Measurements from ENCODE around the gene POP5.
"Not testable (repeated sequence)": the region's sequence is repeated elsewhere in the genome, so short reads cannot be mapped to it uniquely, and the experiment has no call there.

Gene POP5

DNA sequence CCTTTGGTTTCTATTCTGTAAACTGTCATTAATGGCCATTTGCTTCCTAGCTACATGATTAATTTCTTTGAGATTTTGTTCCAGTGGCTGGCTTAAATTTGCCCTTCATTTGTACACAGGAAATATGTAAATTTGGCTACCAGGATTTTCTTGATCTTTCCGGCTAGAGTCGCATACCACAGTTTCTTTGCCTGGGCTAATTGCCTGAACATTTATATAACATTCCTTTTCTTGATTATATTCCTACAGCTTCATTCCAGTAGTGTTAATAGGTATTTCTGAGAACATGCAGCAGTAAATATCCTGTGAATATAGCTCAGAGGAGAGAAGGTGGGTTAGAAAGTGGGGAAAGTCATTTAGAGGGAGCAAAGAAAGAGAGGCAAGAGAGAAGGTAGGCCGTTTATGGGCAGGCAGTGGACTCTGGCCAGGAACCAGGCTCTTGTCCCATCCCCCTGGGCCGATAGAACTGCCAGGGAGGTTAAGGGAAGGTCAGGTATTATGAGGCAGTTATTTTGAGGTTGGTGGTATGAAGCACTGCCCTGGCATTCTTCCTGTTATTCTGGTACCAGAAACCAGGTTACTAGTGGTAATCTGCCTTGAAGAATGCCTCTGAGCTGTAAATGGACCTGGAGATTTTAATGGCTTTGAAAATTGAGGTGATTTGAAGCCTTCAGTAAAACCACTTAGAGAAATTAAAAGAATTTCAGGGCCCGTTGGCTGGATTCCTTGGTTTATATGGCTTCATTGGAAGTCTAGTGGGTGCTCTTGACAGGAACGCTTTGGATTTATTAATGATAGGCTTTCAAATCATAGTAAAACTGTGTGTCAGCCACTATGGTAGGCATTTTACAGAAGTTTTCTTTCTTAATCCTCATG lies 42.7 kb downstream of the POP5 start:
- no peaks in the 10 kb centered on the region for H3K9me3 ChIP-seq (ENCODE audit: control insufficient read depth, low read length)
- H3K4me3 ChIP-seq (ENCODE audit: insufficient read depth, low read depth, low read length): no peak overlapping the region
- no peak overlapping the region for H3K27ac ChIP-seq (ENCODE audit: insufficient read depth, low read depth, low read length, poor library complexity, severe bottlenecking)
- peaks cover 6% of the 10 kb centered on the region for H3K36me3 ChIP-seq (ENCODE audit: control insufficient read depth, insufficient read depth, low read length)
- WGBS, 2 experiments: 89 to 90% methylated on average over 6 of the region's 6 CpGs
- H3K4me1 ChIP-seq (ENCODE audit: control insufficient read depth, insufficient read depth, low read length): peaks cover 9% of the 10 kb centered on the region
- no peaks in the 10 kb centered on the region for H3K27me3 ChIP-seq (ENCODE audit: control insufficient read depth, insufficient read depth, low read length, poor library complexity, severe bottlenecking)

DNA sequence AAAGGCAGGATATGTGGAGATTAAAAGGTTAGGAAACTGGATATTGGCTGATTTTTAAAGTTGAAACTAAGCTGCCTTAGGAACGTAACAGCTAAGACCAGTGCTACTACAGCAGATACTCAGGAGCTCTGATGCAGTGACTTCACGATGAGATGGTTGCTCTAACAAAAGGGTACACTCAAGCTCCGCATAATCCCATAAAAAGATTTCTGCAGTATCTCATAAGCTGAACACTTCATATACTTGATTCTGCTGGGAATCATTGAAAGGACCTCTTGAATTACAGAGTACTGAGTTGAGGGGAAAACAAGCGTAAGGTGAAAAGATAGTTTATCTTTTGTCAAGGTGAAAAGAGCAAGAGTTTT lies 43.4 kb downstream of the POP5 start:
- no peaks in the 10 kb centered on the region for H3K9me3 ChIP-seq (ENCODE audit: control insufficient read depth, low read length)
- H3K4me1 ChIP-seq (ENCODE audit: control insufficient read depth, insufficient read depth, low read length): peaks cover 9% of the 10 kb centered on the region
- no peak overlapping the region for H3K4me3 ChIP-seq (ENCODE audit: insufficient read depth, low read depth, low read length)
- no peaks in the 10 kb centered on the region for H3K27me3 ChIP-seq (ENCODE audit: control insufficient read depth, insufficient read depth, low read length, poor library complexity, severe bottlenecking)
- 93 to 97% methylated on average over 4 of the region's 4 CpGs for WGBS, 2 experiments
- no peak overlapping the region for H3K27ac ChIP-seq (ENCODE audit: insufficient read depth, low read depth, low read length, poor library complexity, severe bottlenecking)
- peaks cover 6% of the 10 kb centered on the region for H3K36me3 ChIP-seq (ENCODE audit: control insufficient read depth, insufficient read depth, low read length)

DNA sequence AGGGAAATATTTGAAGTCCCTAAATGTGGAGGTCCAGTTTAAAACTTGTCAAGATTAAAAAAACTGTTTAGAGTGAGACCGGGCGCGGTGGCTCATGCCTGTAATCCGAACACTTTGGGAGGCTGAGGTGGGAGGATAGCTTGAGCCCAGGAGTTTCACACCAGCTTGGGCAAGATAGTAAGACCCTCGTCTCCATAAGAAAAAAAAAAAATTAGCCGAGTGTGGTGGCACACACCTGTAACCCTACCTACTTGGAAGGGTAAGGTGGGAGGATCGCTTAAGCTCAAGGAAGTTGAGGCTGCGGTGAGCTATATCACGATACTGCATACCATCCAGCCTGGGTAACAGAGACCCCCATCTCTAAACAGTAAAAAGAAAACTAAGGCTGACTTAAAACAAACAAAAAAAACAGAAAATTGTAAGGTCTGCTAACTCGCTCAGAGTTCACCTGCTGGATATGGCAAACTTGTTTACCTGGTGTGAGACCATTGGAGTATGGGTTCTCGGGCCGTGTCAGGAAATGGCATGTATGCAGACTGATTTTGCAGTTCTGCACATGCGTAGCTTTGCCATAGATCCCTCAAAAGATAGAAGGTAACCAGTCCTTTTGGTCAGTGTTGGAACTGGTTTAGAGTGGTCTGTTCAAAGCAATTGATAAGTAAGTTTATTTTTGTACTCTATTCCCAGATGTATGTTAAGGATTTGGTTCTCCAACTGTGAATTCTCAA lies 45.0 kb downstream of the POP5 start:
- 92 to 95% methylated on average over 13 of the region's 13 CpGs for WGBS, 2 experiments
- Histone ChIP-seq H3K36me3 (ENCODE audit: control insufficient read depth, insufficient read depth, low read length) (peaks cover 6% of the 10 kb centered on the region), H3K4me3 (ENCODE audit: insufficient read depth, low read depth, low read length) (peak overlapping the region; percentile 89)

DNA sequence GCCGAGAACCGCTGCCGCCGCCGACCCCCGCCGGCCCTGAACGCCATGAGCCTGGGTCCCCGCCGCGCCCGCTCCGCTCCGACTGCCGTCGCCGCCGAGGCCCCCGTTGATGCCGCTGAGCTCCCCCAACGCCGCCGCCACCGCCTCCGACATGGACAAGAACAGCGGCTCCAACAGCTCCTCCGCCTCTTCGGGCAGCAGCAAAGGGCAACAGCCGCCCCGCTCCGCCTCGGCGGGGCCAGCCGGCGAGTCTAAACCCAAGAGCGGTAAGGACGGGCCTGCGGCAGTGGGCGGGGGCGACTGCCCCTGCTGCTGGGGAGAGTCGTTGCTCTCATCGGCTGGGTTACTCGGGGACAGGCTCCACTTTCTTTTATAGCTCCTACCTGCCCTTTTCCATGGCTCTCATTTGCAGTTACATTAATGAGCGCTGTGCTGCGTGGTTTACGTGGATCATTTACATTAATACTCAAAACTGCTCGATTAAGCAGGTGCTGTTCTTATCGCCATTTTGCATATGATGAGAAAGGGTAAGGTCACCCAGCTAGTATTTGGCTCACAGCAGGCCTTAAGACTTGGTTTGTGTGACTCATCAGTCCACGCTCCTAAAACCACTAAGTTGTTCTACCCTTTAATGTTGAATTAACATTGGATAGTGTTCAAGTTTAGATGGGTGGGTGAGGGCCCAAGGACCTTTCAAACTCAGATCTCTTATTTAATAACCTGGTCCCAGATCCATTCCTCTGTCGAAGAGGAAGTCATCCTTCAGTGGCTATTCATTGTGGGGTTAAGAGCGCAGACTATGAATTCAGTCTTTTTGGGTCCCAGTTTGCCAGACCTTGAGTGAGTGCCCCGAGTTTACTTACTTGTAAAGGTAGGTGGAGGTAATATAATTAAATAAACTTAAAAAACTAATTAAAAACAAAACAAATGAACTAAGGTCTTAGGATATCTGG lies 46.2 kb downstream of the POP5 start:
- Histone ChIP-seq H3K4me1 (ENCODE audit: control insufficient read depth, insufficient read depth, low read length) (peaks cover 9% of the 10 kb centered on the region), H3K27ac (ENCODE audit: insufficient read depth, low read depth, low read length, poor library complexity, severe bottlenecking) (no peak overlapping the region), H3K4me3 (ENCODE audit: insufficient read depth, low read depth, low read length) (peak overlapping the region; percentile 89), H3K9me3 (ENCODE audit: control insufficient read depth, low read length) (no peaks in the 10 kb centered on the region), H3K36me3 (ENCODE audit: control insufficient read depth, insufficient read depth, low read length) (peaks cover 6% of the 10 kb centered on the region), H3K27me3 (ENCODE audit: control insufficient read depth, insufficient read depth, low read length, poor library complexity, severe bottlenecking) (no peaks in the 10 kb centered on the region)
- WGBS, 2 experiments: 1 to 2% methylated on average over 51 of the region's 52 CpGs

More for the DNA sequence above, 45.0 kb downstream of the POP5 start:
- Histone ChIP-seq H3K4me1 (ENCODE audit: control insufficient read depth, insufficient read depth, low read length) (peaks cover 9% of the 10 kb centered on the region), H3K9me3 (ENCODE audit: control insufficient read depth, low read length) (no peaks in the 10 kb centered on the region), H3K27me3 (ENCODE audit: control insufficient read depth, insufficient read depth, low read length, poor library complexity, severe bottlenecking) (no peaks in the 10 kb centered on the region), H3K27ac (ENCODE audit: insufficient read depth, low read depth, low read length, poor library complexity, severe bottlenecking) (no peak overlapping the region)

DNA sequence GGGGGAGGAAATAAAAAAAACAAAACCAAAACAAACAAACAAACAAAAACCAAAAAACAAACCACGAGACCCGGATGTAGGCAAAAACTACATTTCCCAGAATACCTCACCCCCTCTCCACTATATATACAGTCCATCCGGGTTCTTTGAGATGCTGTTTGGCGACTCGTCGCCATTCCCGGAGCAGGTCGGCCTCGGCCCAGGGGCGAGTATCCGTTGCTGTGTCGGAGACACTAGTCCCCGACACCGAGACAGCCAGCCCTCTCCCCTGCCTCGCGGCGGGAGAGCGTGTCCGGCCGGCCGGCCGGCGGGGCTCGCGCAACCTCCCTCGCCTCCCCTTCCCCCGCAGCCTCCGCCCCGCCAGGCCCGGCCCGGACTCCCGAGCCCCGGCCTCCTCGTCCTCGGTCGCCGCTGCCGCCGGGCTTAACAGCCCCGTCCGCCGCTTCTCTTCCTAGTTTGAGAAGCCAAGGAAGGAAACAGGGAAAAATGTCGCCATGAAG lies 46.9 kb downstream of the POP5 start, which contains the start of gene RNF10:
Gene RNF10 (plus strand): TSS at position 154 of the 500 bp plus-strand sequence. CDS start 456 bp downstream, outside the sequence.
- Histone ChIP-seq H3K27ac (ENCODE audit: insufficient read depth, low read depth, low read length, poor library complexity, severe bottlenecking) (no peak within 1 kb of the TSS), H3K4me1 (ENCODE audit: control insufficient read depth, insufficient read depth, low read length) (peaks cover 15% of the 10 kb centered on the region), H3K9me3 (ENCODE audit: control insufficient read depth, low read length) (no peaks in the 10 kb centered on the region), H3K4me3 (ENCODE audit: insufficient read depth, low read depth, low read length) (peak within 1 kb of the TSS; percentile 89), H3K27me3 (ENCODE audit: control insufficient read depth, insufficient read depth, low read length, poor library complexity, severe bottlenecking) (no peaks in the 10 kb centered on the region), H3K36me3 (ENCODE audit: control insufficient read depth, insufficient read depth, low read length) (peaks cover 6% of the 10 kb centered on the region)
- WGBS, 2 experiments: 0% methylated on average over 43 of the region's 43 CpGs

DNA sequence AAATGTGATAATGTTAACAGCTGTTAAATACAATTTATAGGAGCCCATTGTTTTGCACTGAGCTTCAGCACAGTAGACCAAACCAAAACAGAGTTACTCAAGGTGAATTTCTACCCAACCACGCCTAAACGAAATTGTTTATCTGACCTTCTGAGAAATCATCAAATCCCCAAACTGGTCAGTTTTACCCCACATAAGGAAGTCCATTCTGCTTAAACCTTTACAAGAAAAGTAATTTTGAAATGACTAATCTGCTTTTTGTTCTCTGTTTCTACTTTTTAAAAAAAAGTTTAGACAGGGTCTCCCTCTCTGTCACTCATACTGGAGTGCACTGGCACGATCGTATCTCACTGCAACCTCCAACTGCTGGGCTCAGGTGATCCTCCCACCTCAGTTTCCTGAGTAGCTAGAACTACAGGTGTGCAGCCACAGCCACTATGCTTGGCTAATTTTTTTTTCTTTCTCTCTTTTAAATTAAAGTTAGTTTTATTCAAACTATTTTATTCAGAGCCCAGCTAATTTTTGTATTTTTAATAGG lies 48.4 kb downstream of the POP5 start:
- 95% methylated on average over 4 of the region's 4 CpGs for WGBS, 2 experiments
- Histone ChIP-seq H3K27ac (ENCODE audit: insufficient read depth, low read depth, low read length, poor library complexity, severe bottlenecking) (no peak overlapping the region), H3K4me3 (ENCODE audit: insufficient read depth, low read depth, low read length) (no peak overlapping the region), H3K27me3 (ENCODE audit: control insufficient read depth, insufficient read depth, low read length, poor library complexity, severe bottlenecking) (no peaks in the 10 kb centered on the region), H3K9me3 (ENCODE audit: control insufficient read depth, low read length) (no peaks in the 10 kb centered on the region), H3K4me1 (ENCODE audit: control insufficient read depth, insufficient read depth, low read length) (peaks cover 15% of the 10 kb centered on the region), H3K36me3 (ENCODE audit: control insufficient read depth, insufficient read depth, low read length) (peaks cover 6% of the 10 kb centered on the region)

DNA sequence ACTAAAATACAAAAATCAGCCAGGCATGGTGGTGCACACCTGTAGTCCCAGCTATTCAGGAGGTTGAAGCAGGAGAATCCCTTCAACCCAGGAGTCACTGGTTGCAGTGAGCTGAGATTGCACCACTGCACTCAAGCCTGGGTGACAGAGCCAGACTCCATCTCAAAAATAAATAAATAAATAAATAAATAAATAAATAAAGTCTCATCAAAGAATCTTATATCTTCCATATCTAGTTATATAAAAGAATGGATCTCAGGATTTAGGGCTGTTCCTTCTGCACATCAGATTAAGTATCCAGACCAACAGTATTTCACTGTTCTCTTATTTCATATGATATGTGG lies 50.8 kb downstream of the POP5 start:
- not testable (repeated sequence) for H3K4me1 ChIP-seq (ENCODE audit: control insufficient read depth, insufficient read depth, low read length); H3K27ac ChIP-seq (ENCODE audit: insufficient read depth, low read depth, low read length, poor library complexity, severe bottlenecking); H3K4me3 ChIP-seq (ENCODE audit: insufficient read depth, low read depth, low read length); H3K9me3 ChIP-seq (ENCODE audit: control insufficient read depth, low read length); H3K27me3 ChIP-seq (ENCODE audit: control insufficient read depth, insufficient read depth, low read length, poor library complexity, severe bottlenecking); H3K36me3 ChIP-seq (ENCODE audit: control insufficient read depth, insufficient read depth, low read length)

DNA sequence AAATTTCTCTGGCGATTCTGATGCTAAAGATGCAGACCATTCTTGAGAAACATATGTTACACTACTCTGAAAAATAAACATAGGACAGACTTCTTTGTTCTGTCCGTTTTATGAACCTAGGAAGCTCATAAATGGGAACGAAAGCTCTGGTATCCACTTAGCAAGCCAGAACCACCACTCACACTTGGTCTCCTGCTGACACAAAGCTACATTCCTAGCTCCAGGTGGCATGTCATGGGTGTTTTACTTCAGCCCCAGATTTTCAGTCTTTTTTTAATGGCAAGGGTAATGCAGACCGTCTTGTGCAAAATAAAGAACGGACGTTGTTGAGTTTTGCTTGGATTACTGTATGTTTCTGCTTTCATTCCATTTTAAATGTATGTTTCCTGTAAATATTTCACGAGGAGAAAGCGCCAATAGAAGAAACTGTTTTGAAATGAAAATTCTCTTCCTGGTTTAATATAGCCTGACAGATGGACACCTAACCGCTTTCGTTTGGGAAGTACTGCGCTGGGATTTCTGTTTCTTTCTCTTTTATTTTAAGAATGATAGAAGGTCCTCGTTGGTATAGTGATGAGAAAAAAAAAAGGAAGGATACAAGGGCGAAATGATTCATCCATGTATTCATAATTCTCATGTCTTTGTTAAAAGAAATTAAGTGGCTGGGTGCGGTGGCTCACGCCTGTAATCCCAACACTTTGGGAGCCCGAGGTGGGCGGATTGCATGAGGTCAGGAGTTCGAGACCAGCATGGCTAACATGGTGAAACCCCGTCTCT lies 51.4 kb downstream of the POP5 start:
- 74% methylated on average over 19 of the region's 19 CpGs for WGBS, 2 experiments
- Histone ChIP-seq H3K9me3 (ENCODE audit: control insufficient read depth, low read length) (no peaks in the 10 kb centered on the region), H3K36me3 (ENCODE audit: control insufficient read depth, insufficient read depth, low read length) (no peaks in the 10 kb centered on the region), H3K27me3 (ENCODE audit: control insufficient read depth, insufficient read depth, low read length, poor library complexity, severe bottlenecking) (no peaks in the 10 kb centered on the region), H3K4me1 (ENCODE audit: control insufficient read depth, insufficient read depth, low read length) (peaks cover 6% of the 10 kb centered on the region), H3K4me3 (ENCODE audit: insufficient read depth, low read depth, low read length) (peak overlapping the region; percentile 82), H3K27ac (ENCODE audit: insufficient read depth, low read depth, low read length, poor library complexity, severe bottlenecking) (peak overlapping the region; percentile 92)

DNA sequence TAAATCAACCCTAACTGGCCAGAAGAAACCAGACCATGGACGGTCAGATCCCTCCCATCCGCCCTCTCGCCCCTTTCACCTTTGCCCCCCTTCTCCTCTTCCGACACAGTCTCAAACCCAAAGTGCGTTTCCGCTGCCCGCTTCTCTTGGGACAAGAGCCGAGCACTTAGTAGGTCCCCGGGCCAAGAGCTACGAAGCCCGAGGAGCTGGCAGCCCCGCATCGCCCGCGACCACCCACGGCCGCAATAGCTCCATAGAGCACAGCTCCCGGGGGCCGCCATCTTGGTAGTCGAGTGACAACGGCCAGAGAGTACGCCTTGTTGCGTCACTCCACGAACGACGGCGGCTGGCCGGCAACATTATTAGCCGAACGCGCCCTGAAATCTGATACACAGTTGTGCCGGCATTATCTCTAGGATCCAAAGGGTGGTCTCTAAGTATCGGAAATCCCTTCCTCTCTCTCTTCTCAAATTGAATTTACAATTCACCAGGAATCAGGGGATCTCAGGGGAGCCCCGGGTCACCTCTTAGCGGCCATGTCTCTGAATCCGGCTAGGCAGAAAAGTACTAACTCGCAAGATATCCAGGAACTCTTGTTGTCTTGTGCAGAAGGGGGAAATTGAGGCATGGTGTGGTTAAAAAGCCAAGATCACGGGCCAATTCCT lies 52.2 kb downstream of the POP5 start, which contains the start of gene COQ5:
Gene COQ5 (minus strand): TSS at position 298 of the 665 bp plus-strand sequence. CDS start 17 bp downstream, at position 281.
- Histone ChIP-seq H3K9me3 (ENCODE audit: control insufficient read depth, low read length) (no peaks in the 10 kb centered on the region), H3K36me3 (ENCODE audit: control insufficient read depth, insufficient read depth, low read length) (no peaks in the 10 kb centered on the region), H3K4me3 (ENCODE audit: insufficient read depth, low read depth, low read length) (peak within 1 kb of the TSS; percentile 82), H3K27me3 (ENCODE audit: control insufficient read depth, insufficient read depth, low read length, poor library complexity, severe bottlenecking) (no peaks in the 10 kb centered on the region), H3K27ac (ENCODE audit: insufficient read depth, low read depth, low read length, poor library complexity, severe bottlenecking) (peak within 1 kb of the TSS; percentile 92), H3K4me1 (ENCODE audit: control insufficient read depth, insufficient read depth, low read length) (peaks cover 6% of the 10 kb centered on the region)
- 2% methylated on average over 38 of the region's 38 CpGs for WGBS, 2 experiments

Data from ectodermal cell (in vitro differentiated cells).